WTC11 (cell line): Measurements from ENCODE around the gene SOX6. TPM values are rescaled to one million over a fixed set of nuclear protein-coding genes. Genes with fewer than 3 reads are reported as not detected.

Experiments used
- ATAC-seq: fragments of 200-7000 bp; cut with Tn5 transposase; 2 replicates; pipeline ENCODE4 v1.10.0; 2021; ENCODE audit warnings: mild to moderate bottlenecking, moderate library complexity
- CTCF ChIA-PET: fragments of 300-600 bp; sonication (Branson Sonifier 250); formaldehyde crosslinking; loops from one replicate; lab custom pipeline; 2021; ENCODE audit warnings: antibody characterized with exemption; lab: Charles Lee
- POLR2A ChIA-PET: fragments of 350-600 bp; sonication (Branson Sonifier 250); formaldehyde crosslinking; loops from one replicate; lab custom pipeline; 2021; ENCODE audit warnings: antibody characterized with exemption; lab: Charles Lee
- DNase-seq: peaks from one replicate; pipeline ENCODE4 v3.0.0; 2021; ENCODE audit warnings: low spot score
- H3K27ac Mint-ChIP-seq: 2 replicates; pipeline ENCODE4 v1.8.0; 2021; ENCODE audit warnings: mixed read lengths
- H3K27me3 Mint-ChIP-seq: 2 replicates; pipeline ENCODE4 v1.8.0; 2021; ENCODE audit warnings: low read depth, mild to moderate bottlenecking, moderate library complexity, mixed read lengths
- H3K36me3 Mint-ChIP-seq: 2 replicates; pipeline ENCODE4 v1.8.0; 2021; ENCODE audit warnings: mixed read lengths
- H3K4me1 Mint-ChIP-seq: 2 replicates; pipeline ENCODE4 v1.8.0; 2022; ENCODE audit warnings: mixed read lengths
- H3K4me3 Mint-ChIP-seq: 2 replicates; pipeline ENCODE4 v1.8.0; 2021; ENCODE audit warnings: mild to moderate bottlenecking, moderate library complexity, mixed read lengths
- H3K9me3 Mint-ChIP-seq: 2 replicates; pipeline ENCODE4 v1.8.0; 2021; ENCODE audit warnings: mixed read lengths
- AFF4 ChIP-seq: sonication (generic); formaldehyde crosslinking; IDR thresholded peaks from 2 replicates; pipeline ENCODE4 v1.8.1; 2023; ENCODE audit warnings: mild to moderate bottlenecking, missing genetic modification reagents, borderline replicate concordance
- ATF6 ChIP-seq: sonication (generic); formaldehyde crosslinking; IDR thresholded peaks from 2 replicates; pipeline ENCODE4 v1.8.1; 2023; ENCODE audit warnings: mild to moderate bottlenecking, missing genetic modification reagents
- CBFB ChIP-seq: sonication (generic); formaldehyde crosslinking; IDR thresholded peaks from 2 replicates; pipeline ENCODE4 v1.8.1; 2022; ENCODE audit warnings: mild to moderate bottlenecking, low read depth, missing genetic modification reagents
- CDX4 ChIP-seq: fragments of 250-450 bp; sonication (Bioruptor Pico); IDR thresholded peaks from 2 replicates; pipeline ENCODE4 v1.9.0; 2021; ENCODE audit warnings: moderate library complexity, mild to moderate bottlenecking, inconsistent platforms, borderline replicate concordance
- CTCF ChIP-seq: fragments of 200-600 bp; IDR thresholded peaks from 2 replicates; pipeline ENCODE4 v1.8.0; 2022; ENCODE audit warnings: antibody characterized with exemption
- E2F1 ChIP-seq: sonication (generic); formaldehyde crosslinking; IDR thresholded peaks from 2 replicates; pipeline ENCODE4 v1.8.0; 2022; ENCODE audit warnings: mild to moderate bottlenecking, missing genetic modification reagents
- ETV6 ChIP-seq: sonication (generic); formaldehyde crosslinking; IDR thresholded peaks from 2 replicates; pipeline ENCODE4 v1.8.1; 2022; ENCODE audit warnings: mild to moderate bottlenecking, missing genetic modification reagents
- GRHL2 ChIP-seq: fragments of 250-450 bp; sonication (Bioruptor Pico); IDR thresholded peaks from 2 replicates; pipeline ENCODE4 v1.8.0; 2022; ENCODE audit warnings: mild to moderate bottlenecking, moderate library complexity; ENCODE audit not compliant: insufficient replicate concordance, severe bottlenecking
- GTF2I ChIP-seq: fragments of 250-450 bp; sonication (Bioruptor Pico); conservative IDR thresholded peaks from 2 replicates; pipeline ENCODE4 v1.4.0; 2021; ENCODE audit warnings: mild to moderate bottlenecking
- HMGA2 ChIP-seq: fragments of 250-450 bp; sonication (Bioruptor Pico); IDR thresholded peaks from 2 replicates; pipeline ENCODE4 v1.4.0; 2021; ENCODE audit warnings: mild to moderate bottlenecking, moderate library complexity
- IRF2 ChIP-seq: sonication (generic); formaldehyde crosslinking; IDR thresholded peaks from 2 replicates; pipeline ENCODE4 v1.8.0; 2022; ENCODE audit warnings: low read depth, missing genetic modification reagents, borderline replicate concordance
- MAX ChIP-seq: sonication (generic); formaldehyde crosslinking; IDR thresholded peaks from 2 replicates; pipeline ENCODE4 v1.8.0; 2022; ENCODE audit warnings: mild to moderate bottlenecking, missing genetic modification reagents
- NR1H2 ChIP-seq: sonication (generic); formaldehyde crosslinking; IDR thresholded peaks from 2 replicates; pipeline ENCODE4 v1.9.0; 2021; ENCODE audit warnings: mild to moderate bottlenecking, moderate library complexity, missing genetic modification reagents
- OVOL2 ChIP-seq: fragments of 250-450 bp; sonication (Bioruptor Pico); IDR thresholded peaks from 2 replicates; pipeline ENCODE4 v1.9.0; 2021; ENCODE audit warnings: mild to moderate bottlenecking, borderline replicate concordance
- SOX15 ChIP-seq: fragments of 250-450 bp; sonication (Bioruptor Pico); IDR thresholded peaks from 2 replicates; pipeline ENCODE4 v1.9.0; 2021; ENCODE audit warnings: mild to moderate bottlenecking
- USF1 ChIP-seq: sonication (generic); formaldehyde crosslinking; IDR thresholded peaks from 2 replicates; pipeline ENCODE4 v1.8.0; 2022; ENCODE audit warnings: mild to moderate bottlenecking, missing genetic modification reagents
- ZBTB21 ChIP-seq: sonication (generic); formaldehyde crosslinking; IDR thresholded peaks from 2 replicates; pipeline ENCODE4 v1.8.1; 2023; ENCODE audit warnings: mild to moderate bottlenecking, missing genetic modification reagents, borderline replicate concordance
- ZNF263 ChIP-seq: sonication (generic); formaldehyde crosslinking; IDR thresholded peaks from 2 replicates; pipeline ENCODE4 v1.8.1; 2022; ENCODE audit warnings: low read depth, mild to moderate bottlenecking, moderate library complexity, missing genetic modification reagents
- ZNF671 ChIP-seq: fragments of 250-450 bp; sonication (Bioruptor Pico); IDR thresholded peaks from 2 replicates; pipeline ENCODE4 v1.8.0; 2021; ENCODE audit warnings: mild to moderate bottlenecking
- ZSCAN18 ChIP-seq: fragments of 250-450 bp; sonication (Bioruptor Pico); IDR thresholded peaks from 2 replicates; pipeline ENCODE4 v2.1.2; 2022; ENCODE audit warnings: mild to moderate bottlenecking, moderate library complexity
- total RNA-seq: library from RNA; stranded (reverse); gene quantifications from 3 replicates; pipeline ENCODE4 v1.2.3, GENCODE V29; 2021

The SOX6 gene
- total RNA-seq, 1 experiment from 2014 or later: 0.13 TPM

- DNase-seq (no peak), ATAC-seq (no peak)
- ChIA-PET POLR2A (no interaction called here), CTCF (no interaction called here)
- Mint-ChIP-seq H3K36me3 (no peaks in the 10 kb centered on the region), H3K4me3 (no peak overlapping the region), H3K27me3 (peaks cover 7% of the 10 kb centered on the region), H3K9me3 (no peaks in the 10 kb centered on the region), H3K4me1 (peaks cover 6% of the 10 kb centered on the region), H3K27ac (no peak overlapping the region)
- no peak for TF ChIP-seq ATF6 (CRISPR knock-in tag)
- TF ChIP-seq OVOL2 (CRISPR knock-in tag): no peak
- TF ChIP-seq CTCF: no peak
- TF ChIP-seq ZNF263 (CRISPR knock-in tag): no peak
- TF ChIP-seq CBFB (CRISPR knock-in tag): no peak
- TF ChIP-seq USF1: no peak
- no peak for TF ChIP-seq IRF2
- TF ChIP-seq HMGA2: no peak
- no peak for TF ChIP-seq NR1H2 (CRISPR knock-in tag)
- TF ChIP-seq ZSCAN18 (CRISPR knock-in tag): no peak
- TF ChIP-seq GRHL2 (CRISPR knock-in tag): no peak
- no peak for TF ChIP-seq E2F1 (CRISPR knock-in tag)
- TF ChIP-seq ZBTB21 (CRISPR knock-in tag): no peak
- TF ChIP-seq ZNF671: no peak
- no peak for TF ChIP-seq GTF2I (CRISPR knock-in tag)
- no peak for TF ChIP-seq MAX (CRISPR knock-in tag)
- TF ChIP-seq SOX15 (CRISPR knock-in tag): no peak
- TF ChIP-seq CDX4: no peak
- TF ChIP-seq AFF4 (CRISPR knock-in tag): no peak
- no peak for TF ChIP-seq ETV6 (CRISPR knock-in tag)
These were observed 6.2 kb downstream of the SOX6 start for GRCh38 chr11:16350125-16350524.
